Keratinocyte (primary cell): ENCODE data around the gene STRADA.

Experiments
- EZH2 ChIP-seq: IDR thresholded peaks from one replicate; pipeline ENCODE4 v1.6.1; 2012; ENCODE audit warnings: inconsistent platforms, mild to moderate bottlenecking, low read length, moderate library complexity
- TF ChIP-seq, protein P1 (sequence below), 3 experiments: IDR thresholded peaks in 1 of 3; conservative IDR thresholded peaks in 1 of 3; optimal IDR thresholded peaks in 1 of 3; 2 replicates in 2 of 3; 3 replicates in 1 of 3; pipeline versions ENCODE3 to v1.5.1; 2011; ENCODE audit warnings: low read length in 3 of 3, mild to moderate bottlenecking in 3 of 3, moderate library complexity in 2 of 3, control low read depth in 1 of 3, inconsistent platforms in 1 of 3; ENCODE audit not compliant: insufficient read depth in 2 of 3; ENCODE audit errors: extremely low read depth in 1 of 3

DNA sequence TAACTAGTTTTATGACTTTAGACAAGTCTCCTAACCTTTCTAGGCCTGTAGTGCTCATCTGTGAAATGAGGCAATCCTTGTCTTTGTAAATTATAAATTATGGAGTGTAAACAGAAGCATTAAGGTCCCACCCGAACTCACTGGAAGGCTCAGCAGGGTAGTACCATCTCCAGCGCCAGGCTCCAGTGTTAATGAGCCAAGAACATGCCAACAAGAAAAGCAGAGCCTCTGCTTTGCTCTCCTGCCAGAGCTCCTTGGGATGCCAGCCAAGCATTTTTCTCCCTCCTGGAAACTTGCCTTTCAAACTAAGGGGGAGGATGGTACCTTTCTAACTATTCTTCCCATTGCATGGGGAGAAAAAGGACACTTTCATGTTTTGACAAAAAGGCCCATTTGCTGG lies 56.6 kb downstream of the STRADA start:
- TF ChIP-seq, protein P1, sequence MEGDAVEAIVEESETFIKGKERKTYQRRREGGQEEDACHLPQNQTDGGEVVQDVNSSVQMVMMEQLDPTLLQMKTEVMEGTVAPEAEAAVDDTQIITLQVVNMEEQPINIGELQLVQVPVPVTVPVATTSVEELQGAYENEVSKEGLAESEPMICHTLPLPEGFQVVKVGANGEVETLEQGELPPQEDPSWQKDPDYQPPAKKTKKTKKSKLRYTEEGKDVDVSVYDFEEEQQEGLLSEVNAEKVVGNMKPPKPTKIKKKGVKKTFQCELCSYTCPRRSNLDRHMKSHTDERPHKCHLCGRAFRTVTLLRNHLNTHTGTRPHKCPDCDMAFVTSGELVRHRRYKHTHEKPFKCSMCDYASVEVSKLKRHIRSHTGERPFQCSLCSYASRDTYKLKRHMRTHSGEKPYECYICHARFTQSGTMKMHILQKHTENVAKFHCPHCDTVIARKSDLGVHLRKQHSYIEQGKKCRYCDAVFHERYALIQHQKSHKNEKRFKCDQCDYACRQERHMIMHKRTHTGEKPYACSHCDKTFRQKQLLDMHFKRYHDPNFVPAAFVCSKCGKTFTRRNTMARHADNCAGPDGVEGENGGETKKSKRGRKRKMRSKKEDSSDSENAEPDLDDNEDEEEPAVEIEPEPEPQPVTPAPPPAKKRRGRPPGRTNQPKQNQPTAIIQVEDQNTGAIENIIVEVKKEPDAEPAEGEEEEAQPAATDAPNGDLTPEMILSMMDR (optimal IDR thresholded peaks at IDR 0.05 in 1 of 3, IDR thresholded peaks at IDR 0.05 in 1 of 3, conservative IDR thresholded peaks at IDR 0.05 in 1 of 3; ENCODE audit: extremely low read depth in 1 of 3, insufficient read depth in 2 of 3, low read length in 3 of 3), result no peak
- no peak for TF ChIP-seq EZH2
